Stomach smooth muscle (tissue), 2 donors: ENCODE data around the gene SMYD2.

Experiments
- H3K27ac ChIP-seq: one replicate; pipeline ENCODE4 v1.7.0; 2013; ENCODE audit warnings: mild to moderate bottlenecking, low read length, inconsistent platforms
- H3K27me3 ChIP-seq, 2 donors: one replicate each; pipeline ENCODE4 v1.7.0; 2013; ENCODE audit warnings: low read length in 2 of 2; ENCODE audit not compliant: insufficient read depth in 2 of 2, control insufficient read depth in 1 of 2
- H3K36me3 ChIP-seq, 2 donors: one replicate each; pipeline ENCODE4 v1.7.0; 2013; ENCODE audit warnings: low read length in 2 of 2; ENCODE audit not compliant: control insufficient read depth in 2 of 2, insufficient read depth in 2 of 2
- H3K4me1 ChIP-seq: one replicate; pipeline ENCODE4 v1.7.0; 2013; ENCODE audit warnings: low read length; ENCODE audit not compliant: control insufficient read depth, insufficient read depth
- H3K4me3 ChIP-seq, 2 donors: one replicate each; pipeline ENCODE4 v1.7.0; 2013; ENCODE audit warnings: low read length in 2 of 2
- H3K9ac ChIP-seq, 2 donors: one replicate each; pipeline ENCODE4 v1.7.0; 2013; ENCODE audit warnings: low read length in 2 of 2, mild to moderate bottlenecking in 1 of 2
- H3K9me3 ChIP-seq, 2 donors: one replicate each; pipeline ENCODE4 v1.7.0; 2013; ENCODE audit warnings: low read length in 2 of 2; ENCODE audit not compliant: control insufficient read depth in 2 of 2
- donor health status: healthy.
- donor health status: Pancreatic carcinoma.

The SMYD2 gene

DNA sequence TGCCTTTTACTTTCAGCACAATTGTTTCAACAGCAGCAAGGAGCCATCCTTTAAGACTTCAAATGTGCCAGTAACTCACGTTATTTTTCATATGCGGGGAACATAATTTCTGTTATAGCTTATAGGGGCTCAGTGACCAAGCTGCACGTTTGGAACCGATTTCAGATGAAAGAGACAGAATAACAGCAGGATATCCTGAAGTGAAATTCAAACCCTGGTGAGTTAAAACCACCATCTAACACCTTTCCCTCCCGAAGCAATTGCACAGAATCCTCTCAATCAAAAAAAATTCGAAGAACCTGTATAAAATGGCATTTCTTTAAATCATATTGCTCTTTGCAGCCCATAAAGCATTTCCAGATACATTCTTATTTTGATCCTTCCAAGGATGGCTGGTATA is 6.9 kb downstream of the SMYD2 start:
- H3K9me3 ChIP-seq, result no peaks in the 10 kb centered on the region
- no peaks in the 10 kb centered on the region for H3K36me3 ChIP-seq
- H3K9ac ChIP-seq, result no peak overlapping the region
- H3K4me1 ChIP-seq, result no peaks in the 10 kb centered on the region
- H3K27ac ChIP-seq, result no peak overlapping the region
- no peaks in the 10 kb centered on the region for H3K27me3 ChIP-seq
- no peak overlapping the region for H3K4me3 ChIP-seq

DNA sequence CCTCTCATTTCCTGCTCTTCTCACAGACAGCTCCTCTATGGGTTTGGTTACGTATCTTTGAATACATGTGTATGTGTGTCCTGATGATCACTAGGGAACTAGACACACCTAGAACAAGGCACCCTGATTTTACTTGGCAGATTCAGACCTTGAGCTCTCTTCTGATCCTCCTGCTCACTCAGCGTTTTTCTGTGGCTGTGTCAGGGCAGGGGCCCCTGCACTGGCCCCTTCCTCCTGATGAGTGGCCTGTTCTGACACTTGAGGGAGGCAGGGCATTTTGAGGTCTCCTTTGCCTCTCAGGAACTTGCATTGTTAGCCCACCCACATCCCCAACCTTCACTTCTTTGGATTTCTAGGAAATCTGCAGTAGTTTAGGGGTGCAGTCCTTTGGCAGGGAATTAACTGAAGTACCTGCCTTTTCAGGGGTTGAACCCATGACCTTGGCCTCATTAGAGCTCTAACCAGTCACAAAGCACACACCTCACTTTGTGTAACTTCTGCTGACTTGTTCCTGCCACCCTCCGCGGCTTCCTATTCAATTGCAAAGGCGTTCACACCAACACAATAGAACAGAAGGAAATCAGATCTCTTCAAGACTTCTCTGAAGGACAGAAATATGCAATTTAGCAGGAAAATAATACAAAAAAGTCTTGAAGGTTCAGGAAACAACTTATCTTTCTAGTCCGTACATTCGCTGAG is 8.8 kb downstream of the SMYD2 start:
- Histone ChIP-seq H3K4me1 (no peaks in the 10 kb centered on the region), H3K27me3 (no peaks in the 10 kb centered on the region), H3K27ac (no peak overlapping the region), H3K4me3 (no peak overlapping the region), H3K9me3 (no peaks in the 10 kb centered on the region), H3K36me3 (no peaks in the 10 kb centered on the region), H3K9ac (no peak overlapping the region)

DNA sequence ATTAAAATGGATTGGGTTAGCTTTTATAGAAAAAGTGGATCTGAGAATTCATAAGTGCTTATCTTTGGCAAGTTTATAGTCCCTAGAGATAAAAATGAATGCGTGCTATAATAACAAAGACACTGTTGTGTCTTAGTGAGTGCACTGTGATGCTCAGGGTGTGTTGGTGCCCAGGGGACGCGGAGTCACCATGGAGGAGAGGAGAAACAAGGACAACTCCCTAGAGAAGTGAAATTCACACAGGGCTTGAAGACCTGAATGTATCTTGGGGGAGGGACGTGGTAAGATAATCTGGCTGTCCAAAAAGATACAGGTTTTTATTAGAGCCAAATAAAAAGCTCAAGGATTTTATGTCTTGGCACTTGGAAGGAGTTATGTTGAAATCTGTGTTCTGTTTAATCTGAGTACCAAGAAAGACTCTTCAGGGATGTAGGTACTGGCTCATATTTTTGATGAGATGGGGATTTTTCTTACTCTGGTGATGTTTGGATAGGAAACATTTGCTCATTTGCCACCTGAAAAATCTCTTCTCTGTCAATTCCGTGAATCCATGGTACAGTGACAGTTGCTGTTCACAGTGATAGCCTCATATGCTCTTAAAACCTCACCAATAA is 9.6 kb downstream of the SMYD2 start:
- Histone ChIP-seq H3K4me1 (no peaks in the 10 kb centered on the region), H3K9ac (no peak overlapping the region), H3K27ac (no peak overlapping the region)

GRCh38 chr1:214292322-214292721 is 11.4 kb downstream of the SMYD2 start:
- Histone ChIP-seq H3K9ac (no peak overlapping the region), H3K36me3 (no peaks in the 10 kb centered on the region), H3K4me1 (no peaks in the 10 kb centered on the region), H3K27me3 (no peaks in the 10 kb centered on the region), H3K4me3 (no peak overlapping the region), H3K27ac (no peak overlapping the region), H3K9me3 (no peaks in the 10 kb centered on the region)

More for the DNA sequence above, 9.6 kb downstream of the SMYD2 start:
- H3K36me3 ChIP-seq, result no peaks in the 10 kb centered on the region
- H3K4me3 ChIP-seq, result no peak overlapping the region
- no peaks in the 10 kb centered on the region for H3K27me3 ChIP-seq
- H3K9me3 ChIP-seq, result no peaks in the 10 kb centered on the region

DNA sequence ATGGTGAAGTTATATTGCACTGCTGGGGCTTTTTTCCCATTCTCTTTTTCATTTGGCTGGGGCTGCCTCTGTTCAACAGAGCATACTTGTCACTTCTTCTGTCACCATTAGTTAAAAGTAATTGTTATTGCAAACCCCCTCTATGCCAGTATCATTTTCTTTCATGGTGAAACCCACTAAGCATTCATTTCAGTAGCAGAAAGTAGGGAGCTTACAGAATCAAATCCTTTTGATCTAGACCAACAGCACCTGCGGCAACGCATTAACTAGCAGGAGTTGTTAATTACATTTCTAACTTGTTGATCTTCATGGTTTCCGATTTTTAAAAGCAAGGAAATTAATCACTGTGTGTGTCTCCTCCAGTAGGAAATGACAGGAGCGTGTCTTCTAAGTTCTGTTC is 15.0 kb downstream of the SMYD2 start:
- H3K9me3 ChIP-seq, result no peaks in the 10 kb centered on the region
- H3K27me3 ChIP-seq, result no peaks in the 10 kb centered on the region
- no peak overlapping the region for H3K27ac ChIP-seq
- H3K36me3 ChIP-seq, result no peaks in the 10 kb centered on the region
- H3K4me1 ChIP-seq, result no peaks in the 10 kb centered on the region
- no peak overlapping the region for H3K9ac ChIP-seq
- no peak overlapping the region for H3K4me3 ChIP-seq

- no peak overlapping the region for H3K9ac ChIP-seq
Observed at GRCh38 chr1:214296860-214297745, 16.1 kb downstream of the SMYD2 start.

DNA sequence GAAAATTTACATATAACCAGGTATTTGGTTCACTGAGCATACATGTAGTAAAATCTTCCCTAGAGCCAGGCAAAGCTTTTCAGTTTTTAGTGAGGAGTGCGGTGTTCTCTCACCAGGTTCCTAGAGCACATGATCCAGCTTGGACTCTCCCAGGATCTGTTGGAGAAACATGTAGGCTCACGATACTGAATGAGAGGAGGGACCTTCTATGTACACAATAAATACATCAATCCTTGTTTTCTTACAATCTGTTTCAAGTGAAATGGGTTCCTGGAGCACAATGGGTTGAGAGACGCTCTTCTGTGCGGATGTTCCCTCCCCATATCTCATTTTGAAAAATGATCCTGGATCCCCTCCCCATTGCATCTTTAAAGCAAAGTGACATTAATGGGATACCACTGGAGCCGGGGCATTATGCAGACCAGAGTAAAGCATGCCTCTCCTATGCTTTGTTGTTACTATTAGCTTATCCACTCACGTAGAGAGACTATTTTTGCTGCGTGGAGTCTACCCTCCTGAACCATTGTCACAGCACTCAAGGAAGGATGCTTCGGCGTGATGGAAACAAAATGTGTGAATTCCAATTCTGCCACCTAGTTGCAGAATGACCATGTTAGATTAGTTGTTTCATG is 19.3 kb downstream of the SMYD2 start:
- Histone ChIP-seq H3K36me3 (no peaks in the 10 kb centered on the region), H3K27me3 (no peaks in the 10 kb centered on the region), H3K9ac (no peak overlapping the region), H3K9me3 (no peaks in the 10 kb centered on the region), H3K4me1 (no peaks in the 10 kb centered on the region), H3K4me3 (no peak overlapping the region), H3K27ac (no peak overlapping the region)

More at GRCh38 chr1:214296860-214297745, 16.1 kb downstream of the SMYD2 start:
- Histone ChIP-seq H3K9me3 (no peaks in the 10 kb centered on the region), H3K27ac (no peak overlapping the region), H3K4me1 (no peaks in the 10 kb centered on the region), H3K36me3 (no peaks in the 10 kb centered on the region), H3K4me3 (no peak overlapping the region), H3K27me3 (no peaks in the 10 kb centered on the region)

DNA sequence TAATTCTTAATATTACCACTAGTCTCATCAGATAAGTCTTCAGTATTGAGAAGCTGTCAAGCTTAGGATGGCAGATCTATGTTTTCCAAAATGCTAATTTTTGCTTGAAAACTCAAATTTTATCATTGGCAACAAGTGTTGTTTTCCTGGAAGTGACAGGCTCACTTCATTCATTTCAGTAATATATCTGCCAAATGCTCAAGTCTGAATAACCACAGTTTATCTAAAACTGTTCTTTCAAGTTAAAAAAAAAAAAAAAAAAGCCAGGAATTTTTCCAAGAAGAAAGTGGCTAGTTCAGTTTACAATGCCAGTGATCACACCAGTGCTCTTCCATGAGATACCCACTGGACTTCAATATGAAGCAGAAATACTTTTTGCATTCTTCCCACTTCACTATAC is 20.6 kb downstream of the SMYD2 start:
- no peaks in the 10 kb centered on the region for H3K27me3 ChIP-seq
- H3K27ac ChIP-seq, result no peak overlapping the region
- H3K4me3 ChIP-seq, result no peak overlapping the region

DNA sequence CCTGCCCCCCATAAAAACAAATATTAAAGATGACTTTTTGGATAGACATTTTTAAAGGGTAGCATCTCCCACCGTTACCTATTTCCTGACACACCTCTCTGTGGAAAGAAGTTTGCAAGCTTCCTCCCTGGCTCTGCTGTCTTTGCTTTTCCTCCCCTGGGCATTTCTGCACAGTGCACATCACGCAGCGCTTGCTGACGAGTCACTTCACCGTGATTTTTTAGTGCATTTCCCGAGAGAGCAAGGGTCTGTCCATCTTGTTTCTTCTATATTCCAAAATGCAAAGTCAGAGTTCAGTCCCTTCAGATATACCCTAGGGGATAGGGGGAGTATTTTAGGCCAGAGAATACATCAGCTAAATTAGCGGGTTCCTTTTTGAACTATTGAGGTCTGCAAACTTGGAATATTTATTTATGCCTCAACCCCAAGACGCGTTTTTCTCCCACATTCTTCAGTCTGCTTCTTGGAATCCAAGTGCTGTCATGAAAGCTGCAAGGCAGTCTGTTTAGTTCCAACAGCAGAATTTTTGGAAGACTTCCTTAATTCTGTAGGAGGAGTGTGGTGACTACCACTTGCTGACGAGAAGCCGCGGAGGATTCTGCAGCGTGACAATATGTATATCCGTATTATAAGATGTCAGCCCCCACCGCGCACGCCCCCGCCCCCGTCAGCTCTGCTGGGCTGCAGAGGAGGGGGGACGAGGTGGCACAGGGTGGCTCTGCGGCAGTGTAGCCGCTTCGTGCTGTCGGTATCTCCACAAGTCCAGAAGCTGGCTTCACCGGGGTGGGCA is 22.4 kb downstream of the SMYD2 start:
- peak overlapping the region in 1 of 2 donors; percentile 59 for H3K4me3 ChIP-seq
- no peak overlapping the region for H3K27ac ChIP-seq
- no peaks in the 10 kb centered on the region for H3K27me3 ChIP-seq
- no peak overlapping the region for H3K9ac ChIP-seq
- H3K4me1 ChIP-seq, result no peaks in the 10 kb centered on the region
- no peaks in the 10 kb centered on the region for H3K36me3 ChIP-seq
- no peaks in the 10 kb centered on the region for H3K9me3 ChIP-seq

More for the DNA sequence above, 20.6 kb downstream of the SMYD2 start:
- Histone ChIP-seq H3K36me3 (no peaks in the 10 kb centered on the region), H3K4me1 (no peaks in the 10 kb centered on the region), H3K9ac (no peak overlapping the region), H3K9me3 (no peaks in the 10 kb centered on the region)

DNA sequence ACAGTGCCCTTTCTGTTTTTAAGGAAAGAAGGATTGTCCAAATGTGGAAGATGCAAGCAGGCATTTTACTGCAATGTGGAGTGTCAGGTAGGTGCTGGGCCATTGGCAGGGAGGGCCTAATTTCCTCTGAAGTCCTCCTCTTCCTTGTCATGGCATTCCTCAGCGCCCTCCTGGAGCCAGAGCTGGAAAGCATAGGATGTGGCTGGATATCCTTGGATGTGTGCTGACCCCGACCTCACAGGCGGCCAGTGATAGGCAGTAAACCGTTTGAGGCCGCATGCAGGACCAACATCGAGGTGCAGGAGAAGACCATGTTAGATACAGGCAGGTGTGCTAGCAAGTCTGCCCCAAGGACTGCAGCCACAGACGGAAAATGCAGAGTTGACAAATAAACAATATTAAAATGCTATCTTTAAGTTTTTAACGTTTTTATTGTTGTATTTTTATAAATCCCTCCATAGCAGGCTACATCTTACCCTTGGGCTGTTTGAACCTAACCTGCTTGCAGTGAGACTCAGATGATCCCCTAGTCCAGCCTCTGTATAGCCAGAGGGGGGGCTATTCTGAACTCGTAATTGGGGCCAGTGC is 24.3 kb downstream of the SMYD2 start:
- no peak overlapping the region for H3K27ac ChIP-seq

More for the DNA sequence above, 24.3 kb downstream of the SMYD2 start:
- Histone ChIP-seq H3K4me1 (no peaks in the 10 kb centered on the region), H3K27me3 (no peaks in the 10 kb centered on the region), H3K4me3 (no peak overlapping the region), H3K9me3 (no peaks in the 10 kb centered on the region), H3K9ac (no peak overlapping the region), H3K36me3 (no peaks in the 10 kb centered on the region)
